ENCODE data around the gene SCD.
A peak's percentile ranks its signal among the peaks of the same experiment; 100 is the strongest.
"Not testable (repeated sequence)": the region's sequence is repeated elsewhere in the genome, so short reads cannot be mapped to it uniquely, and the experiment has no call there.

The SCD gene

GRCh38 chr10:100362570-100363496 is 15.8 kb downstream of the SCD start:
- DNase-seq (no peak), ATAC-seq (no peak)

GRCh38 chr10:100364175-100364574 is 17.1 kb downstream of the SCD start:
- no peak for ATAC-seq
- no peak for DNase-seq

- DNase-seq: no peak
- ATAC-seq: no peak
These were observed 17.8 kb downstream of the SCD start for GRCh38 chr10:100364735-100365391.

GRCh38 chr10:100368721-100369120 is 21.7 kb downstream of the SCD start:
- DNase-seq: no peak
- no peak for ATAC-seq

- DNase-seq (peak; percentile 81), ATAC-seq (peak; percentile 76)
These were observed 23.9 kb downstream of the SCD start for GRCh38 chr10:100370714-100371481.

- DNase-seq: no peak
- no peak for ATAC-seq
These were observed 24.5 kb downstream of the SCD start for GRCh38 chr10:100371482-100372027.

- ATAC-seq (no peak), DNase-seq (no peak)
These were observed 25.6 kb downstream of the SCD start for GRCh38 chr10:100372415-100373297.

GRCh38 chr10:100373298-100374199 is 26.5 kb downstream of the SCD start:
- DNase-seq (peak; percentile 96), ATAC-seq (peak; percentile 88)

- no peak for DNase-seq
- ATAC-seq: no peak
These were observed 27.2 kb downstream of the SCD start for GRCh38 chr10:100374200-100374655.

GRCh38 chr10:100374677-100375353 is 27.8 kb downstream of the SCD start:
- not testable (repeated sequence) for ATAC-seq, DNase-seq

GRCh38 chr10:100376656-100377055 is 29.6 kb downstream of the SCD start:
- ATAC-seq, DNase-seq: not testable (repeated sequence)

- ATAC-seq (no peak), DNase-seq (no peak)
These were observed 30.8 kb downstream of the SCD start for GRCh38 chr10:100377830-100378229.

GRCh38 chr10:100380400-100380799 is 33.4 kb downstream of the SCD start:
- DNase-seq (no peak), ATAC-seq (no peak)

- DNase-seq (no peak), ATAC-seq (no peak)
These were observed 35.5 kb downstream of the SCD start for GRCh38 chr10:100382553-100382952.

GRCh38 chr10:100383251-100383650 is 36.2 kb downstream of the SCD start:
- DNase-seq (no peak), ATAC-seq (no peak)

- no peak for ATAC-seq
- no peak for DNase-seq
These were observed 44.4 kb downstream of the SCD start for GRCh38 chr10:100391163-100392002.

GRCh38 chr10:100392686-100393003 is 45.6 kb downstream of the SCD start:
- DNase-seq (no peak), ATAC-seq (no peak)

- DNase-seq (no peak), ATAC-seq (no peak)
These were observed 48.6 kb downstream of the SCD start for GRCh38 chr10:100395626-100396025.

GRCh38 chr10:100396605-100397004 is 49.6 kb downstream of the SCD start:
- DNase-seq (no peak), ATAC-seq (no peak)

Data from stimulated activated naive CD8-positive, alpha-beta T cell treated with anti-CD3 and anti-CD28 coated beads, Interleukin-15, Interleukin-2, amounts not matched to agents 100 U/mL and 50 U/mL, for 24 hours (primary cell).